NB4 (cell line): Measurements from ENCODE around the gene CNOT11.

Experiments
- DNase-seq: peaks from one replicate; pipeline ENCODE4 v3.0.0; 2010; ENCODE audit warnings: low read depth
- H3K4me3 ChIP-seq: one replicate; pipeline ENCODE4 v1.5.1; 2011; ENCODE audit warnings: mild to moderate bottlenecking, low read depth, low read length, moderate library complexity
- CTCF ChIP-seq: IDR thresholded peaks from one replicate; pipeline ENCODE4 v1.5.1; 2012; ENCODE audit warnings: low read depth, low read length
- MAX ChIP-seq: IDR thresholded peaks from 2 replicates; pipeline ENCODE4 v1.6.1; 2011; ENCODE audit warnings: low read depth, low read length
- MYC ChIP-seq: IDR thresholded peaks from 2 replicates; pipeline ENCODE4 v1.6.1; 2011; ENCODE audit warnings: low read depth, low read length
- POLR2A ChIP-seq: IDR thresholded peaks from 2 replicates; pipeline ENCODE4 v1.6.1; 2011; ENCODE audit warnings: mild to moderate bottlenecking; ENCODE audit not compliant: insufficient read length; ENCODE audit errors: extremely low read depth

The CNOT11 gene

DNA sequence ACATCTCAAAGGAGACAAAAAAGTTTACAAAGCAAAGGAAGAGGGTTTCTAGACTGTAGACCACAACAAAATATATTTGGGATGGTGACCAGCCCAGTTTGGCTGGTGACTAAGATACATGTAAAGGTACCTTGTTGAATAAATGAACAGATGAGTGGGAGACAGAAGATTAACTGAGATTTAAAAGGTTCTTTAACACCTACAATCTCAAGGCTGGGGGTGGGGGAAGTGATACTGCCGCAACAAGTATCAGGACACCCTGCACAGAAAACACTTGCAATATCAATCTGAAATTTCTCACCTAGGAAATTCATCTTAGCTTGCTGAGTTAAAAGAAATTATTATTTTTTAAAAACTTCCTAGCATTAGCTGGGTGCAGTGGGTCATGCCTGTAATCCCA is 47.5 kb downstream of the CNOT11 start:
- DNase-seq: no peak
- no peak for TF ChIP-seq CTCF
- no peak for TF ChIP-seq MYC
- no peak for TF ChIP-seq MAX
- no peak overlapping the region for H3K4me3 ChIP-seq

DNA sequence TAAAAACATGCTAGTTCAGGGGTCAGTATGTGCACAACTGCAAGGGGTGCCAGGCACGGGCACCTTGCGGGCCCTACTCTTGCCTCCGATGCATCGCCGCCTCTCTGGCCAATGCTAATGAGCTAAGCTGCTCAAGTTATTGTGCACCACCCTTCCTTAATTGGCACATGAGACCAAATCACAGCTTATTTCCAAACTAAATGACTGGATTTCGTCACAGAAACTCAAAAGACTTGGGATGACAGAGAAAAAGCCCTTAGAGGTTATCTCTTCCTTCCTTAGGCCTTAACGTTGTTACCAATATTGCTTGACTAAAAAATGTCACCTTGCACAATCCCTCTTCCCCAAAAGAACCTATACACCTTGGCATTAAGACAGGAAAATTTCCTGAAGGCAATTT is 48.1 kb downstream of the CNOT11 start:
- TF ChIP-seq CTCF (no peak), MYC (no peak)
- no peak for DNase-seq
- no peak overlapping the region for H3K4me3 ChIP-seq

GRCh38 chr2:101302016-101302415 is 49.3 kb downstream of the CNOT11 start:
- TF ChIP-seq CTCF: no peak
- no peak for TF ChIP-seq MAX
- TF ChIP-seq POLR2A: no peak
- TF ChIP-seq MYC: no peak
- no peak overlapping the region for H3K4me3 ChIP-seq
- DNase-seq: no peak

DNA sequence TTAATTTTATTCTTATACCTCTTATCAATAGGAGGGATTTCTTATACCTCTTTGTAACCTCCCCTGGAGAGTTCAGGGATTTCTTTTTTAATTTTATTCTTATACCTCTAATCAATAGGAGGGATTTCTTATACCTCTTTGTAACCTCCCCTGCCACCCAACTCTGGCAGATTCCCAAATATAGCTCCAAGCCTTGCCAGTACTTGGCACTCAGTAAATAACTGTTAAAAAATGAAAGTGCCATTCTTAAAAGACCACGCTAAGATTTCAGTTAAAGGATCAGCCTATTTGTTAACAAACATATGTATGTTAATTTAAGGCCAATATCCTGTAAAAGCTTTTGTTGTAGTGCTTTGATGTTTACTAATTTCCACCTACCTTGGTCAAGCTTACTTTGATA is 51.0 kb downstream of the CNOT11 start:
- no peak for DNase-seq
- H3K4me3 ChIP-seq: no peak overlapping the region
- TF ChIP-seq MYC (no peak), MAX (no peak), POLR2A (no peak), CTCF (no peak)

DNA sequence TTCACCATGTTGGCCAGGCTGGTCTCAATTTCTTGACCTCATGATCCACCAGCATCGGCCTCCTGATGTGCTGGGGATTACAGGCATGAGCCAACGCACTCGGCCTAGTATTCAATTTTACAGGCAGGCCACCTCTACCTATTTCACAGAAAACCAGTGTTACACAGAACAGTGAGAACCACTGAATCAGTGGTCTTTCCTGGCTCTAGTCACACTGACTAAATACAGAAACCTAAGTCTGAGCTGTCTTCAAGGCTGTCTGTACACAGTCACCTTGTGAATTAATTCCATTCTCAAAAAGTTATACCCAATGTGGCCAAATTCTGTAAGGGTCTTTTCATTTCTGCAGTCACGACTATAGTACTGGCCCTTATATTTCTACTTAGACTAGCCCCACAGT is 52.3 kb downstream of the CNOT11 start:
- H3K4me3 ChIP-seq: peak overlapping the region; percentile 83
- no peak for DNase-seq
- no peak for TF ChIP-seq CTCF
- TF ChIP-seq MAX: no peak
- no peak for TF ChIP-seq MYC
- TF ChIP-seq POLR2A: no peak

GRCh38 chr2:101305492-101306078 is 52.9 kb downstream of the CNOT11 start:
- TF ChIP-seq POLR2A (no peak), MAX (no peak), MYC (no peak), CTCF (no peak)
- peak overlapping the region; percentile 83 for H3K4me3 ChIP-seq
- peak; percentile 43 for DNase-seq
